SH-SY5Y (cell line): ENCODE data around the gene CYB561D1.

ENCODE experiments used
- GATA2 ChIP-seq: IDR thresholded peaks from 2 replicates; pipeline ENCODE4 v1.6.1; 2011; ENCODE audit warnings: mild to moderate bottlenecking, low read depth, low read length
- GATA3 ChIP-seq: IDR thresholded peaks from 2 replicates; pipeline ENCODE4 v1.6.1; 2011; ENCODE audit warnings: low read depth, mild to moderate bottlenecking, low read length, moderate library complexity

GRCh38 chr1:109502364-109502851, 8.5 kb downstream of the CYB561D1 start:
- TF ChIP-seq GATA3: no peak
- TF ChIP-seq GATA2: no peak
